Fibroblast of villous mesenchyme (primary cell): Measurements from ENCODE around the gene SART1. TPM values are rescaled to one million over a fixed set of nuclear protein-coding genes. Genes with fewer than 3 reads are reported as not detected.
A peak's percentile ranks its signal among the peaks of the same experiment; 100 is the strongest.

Source experiments
- DNase-seq: peaks from one replicate; pipeline ENCODE4 v3.0.0-alpha.2; 2010; ENCODE audit warnings: low read depth
- H3K4me3 ChIP-seq: 2 replicates; pipeline ENCODE4 v1.5.1; 2011; ENCODE audit warnings: low read depth, mild to moderate bottlenecking, low read length
- CTCF ChIP-seq: IDR thresholded peaks from 2 replicates; pipeline ENCODE4 v1.5.1; 2012; ENCODE audit warnings: low read depth, mild to moderate bottlenecking, low read length; ENCODE audit not compliant: insufficient read depth
- total RNA-seq: library from RNA; depleted of rRNA; stranded (reverse); fragments of >200 nt; gene quantifications from 2 replicates; pipeline ENCODE4 v1.2.3, GENCODE V29; 2012

SART1 gene
- total RNA-seq, 1 donor = 25.5 TPM

- no peak for DNase-seq
- no peak for TF ChIP-seq CTCF
- H3K4me3 ChIP-seq = peak overlapping the region; percentile 94
Observed at GRCh38 chr11:65917434-65918210, 43.9 kb upstream of the SART1 start.

- no peak for DNase-seq
- H3K4me3 ChIP-seq = peak within 1 kb of the TSS; percentile 94
- no peak for TF ChIP-seq CTCF
Observed at GRCh38 chr11:65918211-65919140, 43.1 kb upstream of the SART1 start, which contains the start of gene C11orf68. TSS of gene C11orf68 (minus strand) at chr11:65919062. CDS start at chr11:65919031, 31 bp downstream.

- peak; percentile 99 for DNase-seq
- H3K4me3 ChIP-seq = peak within 1 kb of the TSS; percentile 94
- no peak for TF ChIP-seq CTCF
Observed at GRCh38 chr11:65919141-65919572, 42.4 kb upstream of the SART1 start, which contains the start of gene DRAP1. TSS of gene DRAP1 (plus strand) at chr11:65919426. CDS start at chr11:65919502, 76 bp downstream.

- no peak for TF ChIP-seq CTCF
Observed at GRCh38 chr11:65919573-65920371, 41.8 kb upstream of the SART1 start.

DNA sequence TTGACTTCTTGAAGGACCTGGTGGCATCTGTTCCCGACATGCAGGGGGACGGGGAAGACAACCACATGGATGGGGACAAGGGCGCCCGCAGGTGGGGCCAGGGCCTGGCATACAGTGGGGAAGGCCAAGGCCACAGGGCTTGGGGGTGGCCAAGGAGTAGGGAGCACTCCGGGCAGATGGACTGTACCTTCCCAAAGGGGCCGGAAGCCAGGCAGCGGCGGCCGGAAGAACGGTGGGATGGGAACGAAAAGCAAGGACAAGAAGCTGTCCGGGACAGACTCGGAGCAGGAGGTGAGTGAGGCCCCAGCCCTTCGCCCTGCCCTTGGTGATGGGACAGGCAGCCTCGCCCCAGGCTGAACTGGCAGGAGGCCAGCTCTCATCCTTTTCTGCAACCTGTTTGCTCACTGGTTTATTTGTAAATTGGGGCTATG, 41.1 kb upstream of the SART1 start:
- no peak for DNase-seq
- no peak for TF ChIP-seq CTCF

More at GRCh38 chr11:65919573-65920371, 41.8 kb upstream of the SART1 start:
- DNase-seq = no peak
- H3K4me3 ChIP-seq = peak overlapping the region; percentile 80

DNA sequence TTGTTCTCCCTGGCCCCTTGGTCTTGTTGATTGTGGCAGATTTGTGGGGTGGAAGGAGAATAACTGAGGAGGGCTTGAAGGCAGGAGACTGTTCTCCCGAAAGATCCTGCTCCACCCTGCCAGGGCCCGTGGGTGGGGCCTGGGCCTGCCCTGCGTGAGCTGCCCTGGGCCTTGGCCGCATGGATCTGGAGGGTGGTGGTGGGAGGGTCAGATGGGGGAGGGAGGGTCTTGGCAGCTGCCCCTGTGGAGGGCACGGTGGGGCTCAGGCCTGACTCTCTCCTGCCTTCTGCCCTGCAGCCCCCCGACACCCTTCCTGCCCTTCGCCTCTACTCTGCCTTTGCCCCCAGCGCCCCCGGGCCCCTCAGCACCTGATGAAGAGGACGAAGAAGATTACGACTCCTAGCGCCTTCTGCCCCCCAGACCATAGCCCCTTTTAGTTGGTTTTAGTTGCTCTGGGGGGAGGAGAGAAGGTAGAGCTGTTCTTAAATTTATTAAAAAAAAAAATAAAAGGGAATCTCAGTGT, 40.4 kb upstream of the SART1 start:
- DNase-seq = no peak
- peak overlapping the region; percentile 80 for H3K4me3 ChIP-seq
- no peak for TF ChIP-seq CTCF

More for the DNA sequence above, 41.1 kb upstream of the SART1 start:
- peak overlapping the region; percentile 80 for H3K4me3 ChIP-seq
